KMS-11 (cell line): ENCODE results near the gene CHI3L2.

ENCODE experiments used
- H2AFZ ChIP-seq: fragments of 200-600 bp; sonication (generic); 2 replicates; pipeline ENCODE4 v1.6.1; 2016; ENCODE audit warnings: antibody characterized with exemption, mixed run types, low read depth
- H3K27ac ChIP-seq: fragments of 200-600 bp; sonication (generic); 2 replicates; pipeline ENCODE4 v1.6.1; 2016; ENCODE audit warnings: mild to moderate bottlenecking, mixed run types
- H3K27me3 ChIP-seq: fragments of 200-600 bp; sonication (generic); 2 replicates; pipeline ENCODE4 v1.6.1; 2017; ENCODE audit warnings: mild to moderate bottlenecking, low read depth, mixed run types, moderate library complexity; ENCODE audit not compliant: insufficient read depth
- H3K36me3 ChIP-seq: fragments of 200-600 bp; sonication (generic); 2 replicates; pipeline ENCODE4 v1.6.1; 2017; ENCODE audit warnings: mild to moderate bottlenecking, mixed run types; ENCODE audit not compliant: insufficient read depth
- H3K4me1 ChIP-seq: fragments of 200-600 bp; sonication (generic); 2 replicates; pipeline ENCODE4 v1.6.1; 2016; ENCODE audit warnings: mild to moderate bottlenecking, low read depth, mixed run types; ENCODE audit not compliant: poor library complexity, severe bottlenecking
- H3K4me2 ChIP-seq: fragments of 200-600 bp; sonication (generic); 2 replicates; pipeline ENCODE4 v1.7.0; 2016; ENCODE audit warnings: mild to moderate bottlenecking, mixed run types
- H3K4me3 ChIP-seq: fragments of 200-600 bp; sonication (generic); IDR thresholded peaks from 2 replicates; pipeline ENCODE4 v1.6.1; 2017; ENCODE audit warnings: low read depth, low read length, mixed read lengths; ENCODE audit not compliant: insufficient read depth
- H3K79me2 ChIP-seq: fragments of 200-600 bp; sonication (generic); 2 replicates; pipeline ENCODE4 v1.6.1; 2016; ENCODE audit warnings: low read depth, mixed run types; ENCODE audit not compliant: insufficient read depth
- H3K9ac ChIP-seq: fragments of 200-600 bp; sonication (generic); 2 replicates; pipeline ENCODE4 v1.6.1; 2016; ENCODE audit warnings: mild to moderate bottlenecking, mixed run types
- H4K20me1 ChIP-seq: fragments of 200-600 bp; sonication (generic); 2 replicates; pipeline ENCODE4 v1.6.1; 2016; ENCODE audit warnings: mild to moderate bottlenecking, mixed run types; ENCODE audit not compliant: insufficient read depth
- CTCF ChIP-seq: fragments of 200-600 bp; sonication (generic); conservative IDR thresholded peaks from 2 replicates; pipeline ENCODE4 v1.6.1; 2017; ENCODE audit warnings: low read depth, mild to moderate bottlenecking, antibody characterized with exemption, low read length, moderate library complexity, mixed read lengths

The CHI3L2 gene

GRCh38 chr1:111208921-111209320, 18.6 kb upstream of the CHI3L2 start:
- no peak overlapping the region for H3K4me2 ChIP-seq
- no peak overlapping the region for H3K27ac ChIP-seq
- no peaks in the 10 kb centered on the region for H3K27me3 ChIP-seq
- TF ChIP-seq CTCF, result no peak
- no peak overlapping the region for H3K9ac ChIP-seq
- no peak overlapping the region for H3K4me3 ChIP-seq
- H3K79me2 ChIP-seq, result no peaks in the 10 kb centered on the region
- no peak overlapping the region for H2AFZ ChIP-seq
- H4K20me1 ChIP-seq, result no peaks in the 10 kb centered on the region
- H3K36me3 ChIP-seq, result no peaks in the 10 kb centered on the region
- H3K4me1 ChIP-seq, result no peaks in the 10 kb centered on the region

GRCh38 chr1:111209622-111210021, 17.9 kb upstream of the CHI3L2 start:
- no peak for TF ChIP-seq CTCF
- Histone ChIP-seq H3K79me2 (no peaks in the 10 kb centered on the region), H2AFZ (no peak overlapping the region), H3K27me3 (no peaks in the 10 kb centered on the region), H3K36me3 (no peaks in the 10 kb centered on the region), H3K4me3 (no peak overlapping the region), H3K4me2 (no peak overlapping the region), H3K4me1 (no peaks in the 10 kb centered on the region), H4K20me1 (no peaks in the 10 kb centered on the region), H3K9ac (no peak overlapping the region), H3K27ac (no peak overlapping the region)

- no peak overlapping the region for H3K4me3 ChIP-seq
- H3K36me3 ChIP-seq, result no peaks in the 10 kb centered on the region
- H3K9ac ChIP-seq, result no peak overlapping the region
- no peak overlapping the region for H3K27ac ChIP-seq
- H2AFZ ChIP-seq, result no peak overlapping the region
- H3K27me3 ChIP-seq, result no peaks in the 10 kb centered on the region
- no peak for TF ChIP-seq CTCF
- H3K79me2 ChIP-seq, result no peaks in the 10 kb centered on the region
- peaks cover 16% of the 10 kb centered on the region for H3K4me1 ChIP-seq
- no peaks in the 10 kb centered on the region for H4K20me1 ChIP-seq
- no peak overlapping the region for H3K4me2 ChIP-seq
Measured at GRCh38 chr1:111211921-111212320, 15.6 kb upstream of the CHI3L2 start.

GRCh38 chr1:111212634-111213335, 14.7 kb upstream of the CHI3L2 start:
- Histone ChIP-seq H3K4me2 (no peak overlapping the region), H3K4me1 (peaks cover 16% of the 10 kb centered on the region)

More at GRCh38 chr1:111212634-111213335, 14.7 kb upstream of the CHI3L2 start:
- H3K27ac ChIP-seq, result no peak overlapping the region
- H3K9ac ChIP-seq, result no peak overlapping the region
- no peak overlapping the region for H3K4me3 ChIP-seq
- no peaks in the 10 kb centered on the region for H3K79me2 ChIP-seq
- no peaks in the 10 kb centered on the region for H3K36me3 ChIP-seq
- H4K20me1 ChIP-seq, result no peaks in the 10 kb centered on the region
- no peak overlapping the region for H2AFZ ChIP-seq
- H3K27me3 ChIP-seq, result no peaks in the 10 kb centered on the region
- no peak for TF ChIP-seq CTCF
